Sigmoid colon (tissue), 4 donors: ENCODE measurements around the gene MAD1L1.

Experiments
- EP300 ChIP-seq, 4 donors: sonication (generic); formaldehyde crosslinking; IDR thresholded peaks; one replicate each; pipeline ENCODE4 v1.6.1; 2017; ENCODE audit warnings: antibody characterized with exemption in 4 of 4
- POLR2A ChIP-seq, 2 donors: fragments of 450-650 bp; IDR thresholded peaks; one replicate each; pipeline ENCODE4 v1.6.1; 2016; ENCODE audit warnings: antibody characterized with exemption in 2 of 2, mild to moderate bottlenecking in 2 of 2, moderate library complexity in 2 of 2
- POLR2AphosphoS5 ChIP-seq, 4 donors: sonication (generic); formaldehyde crosslinking; IDR thresholded peaks; one replicate each; pipeline ENCODE4 v1.6.1; 2017; ENCODE audit warnings: antibody characterized with exemption in 4 of 4
- TF ChIP-seq, protein P1 (sequence below), 4 experiments: fragments of 450-650 bp in 3 of 4; fragments of 200-600 bp in 1 of 4; IDR thresholded peaks; one replicate each; pipeline ENCODE4 v1.5.1; 2016 to 2019; ENCODE audit warnings: antibody characterized with exemption in 4 of 4, mild to moderate bottlenecking in 3 of 4, moderate library complexity in 2 of 4

DNA sequence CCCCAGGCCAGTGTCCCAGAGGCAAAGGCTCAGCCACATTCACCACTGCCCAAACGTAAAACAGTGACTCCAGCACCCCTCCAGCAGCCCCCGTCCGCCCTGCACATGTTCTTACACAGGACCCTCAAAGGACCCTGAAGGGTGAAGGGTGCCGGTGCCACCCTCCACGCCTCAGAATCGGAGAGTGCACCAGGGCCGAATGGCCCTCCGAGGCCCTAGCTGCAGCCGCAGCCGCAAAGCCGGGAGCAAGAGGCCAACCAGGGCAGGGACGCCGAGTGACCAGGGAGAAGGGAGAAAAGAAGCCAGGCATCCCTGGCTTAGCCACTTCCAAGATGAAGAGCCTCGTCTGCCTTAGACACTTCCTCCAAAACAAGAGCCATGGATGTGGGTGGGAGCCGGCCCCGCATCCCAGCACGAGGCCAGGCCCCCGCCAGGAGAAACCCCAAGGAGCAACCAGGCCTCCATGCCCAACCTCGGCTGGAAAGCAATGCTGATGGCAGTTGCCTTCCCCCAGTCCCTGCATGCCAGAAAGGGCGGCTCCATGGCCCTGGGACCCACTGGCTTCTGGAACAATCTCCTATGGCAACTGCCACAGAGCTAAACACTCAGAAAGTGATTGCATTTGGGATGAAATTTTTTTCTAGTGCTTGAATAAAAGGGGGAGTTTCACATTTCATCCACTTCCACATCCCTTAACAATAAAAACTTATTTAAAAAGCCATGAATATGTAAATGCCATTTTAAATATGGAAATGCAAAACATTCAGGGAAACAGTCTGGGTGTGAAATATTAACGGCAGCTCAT, 92.3 kb downstream of the MAD1L1 start:
- TF ChIP-seq, protein P1, sequence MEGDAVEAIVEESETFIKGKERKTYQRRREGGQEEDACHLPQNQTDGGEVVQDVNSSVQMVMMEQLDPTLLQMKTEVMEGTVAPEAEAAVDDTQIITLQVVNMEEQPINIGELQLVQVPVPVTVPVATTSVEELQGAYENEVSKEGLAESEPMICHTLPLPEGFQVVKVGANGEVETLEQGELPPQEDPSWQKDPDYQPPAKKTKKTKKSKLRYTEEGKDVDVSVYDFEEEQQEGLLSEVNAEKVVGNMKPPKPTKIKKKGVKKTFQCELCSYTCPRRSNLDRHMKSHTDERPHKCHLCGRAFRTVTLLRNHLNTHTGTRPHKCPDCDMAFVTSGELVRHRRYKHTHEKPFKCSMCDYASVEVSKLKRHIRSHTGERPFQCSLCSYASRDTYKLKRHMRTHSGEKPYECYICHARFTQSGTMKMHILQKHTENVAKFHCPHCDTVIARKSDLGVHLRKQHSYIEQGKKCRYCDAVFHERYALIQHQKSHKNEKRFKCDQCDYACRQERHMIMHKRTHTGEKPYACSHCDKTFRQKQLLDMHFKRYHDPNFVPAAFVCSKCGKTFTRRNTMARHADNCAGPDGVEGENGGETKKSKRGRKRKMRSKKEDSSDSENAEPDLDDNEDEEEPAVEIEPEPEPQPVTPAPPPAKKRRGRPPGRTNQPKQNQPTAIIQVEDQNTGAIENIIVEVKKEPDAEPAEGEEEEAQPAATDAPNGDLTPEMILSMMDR (IDR thresholded peaks at IDR 0.05), result no peak
- TF ChIP-seq POLR2A (IDR thresholded peaks at IDR 0.05) (no peak), POLR2AphosphoS5 (IDR thresholded peaks at IDR 0.05) (no peak), EP300 (IDR thresholded peaks at IDR 0.05) (no peak)
